GM12878 (cell line): ENCODE data around the gene SUSD1. TPM values are rescaled to one million over a fixed set of nuclear protein-coding genes. Genes with fewer than 3 reads are reported as not detected.

Experiments
- ATAC-seq: fragments of 200-7000 bp; cut with Tn5 transposase; 3 replicates; pipeline ENCODE4 v1.9.1; 2020; ENCODE audit warnings: mild to moderate bottlenecking, moderate library complexity
- BruUV-seq: library from RNA; stranded (reverse); fragments of 400-500 nt; replicated peaks from 2 replicates; lab custom pipeline; 2021; lab: Mats Ljungman, UMichigan
- CTCF ChIA-PET: fragments of 300-600 bp; sonication (Branson Sonifier 250); formaldehyde crosslinking; extraction: SDS; loops from one replicate; lab custom pipeline; 2021; ENCODE audit warnings: inconsistent platforms; lab: Yijun Ruan, JAX
- POLR2A ChIA-PET: fragments of 350-600 bp; formaldehyde crosslinking; extraction: SDS; loops from one replicate; lab custom pipeline; 2021; ENCODE audit warnings: inconsistent platforms; lab: Charles Lee
- RAD21 ChIA-PET: fragments of 300-600 bp; sonication (Branson Sonifier 250); formaldehyde crosslinking; loops from one replicate; lab custom pipeline; 2023; ENCODE audit warnings: antibody characterized with exemption; ENCODE audit not compliant: unreplicated experiment; lab: Charles Lee
- SMC1A ChIA-PET: fragments of 300-600 bp; sonication (Branson Sonifier 250); formaldehyde crosslinking; loops from one replicate; lab custom pipeline; 2023; ENCODE audit not compliant: unreplicated experiment, uncharacterized antibody; lab: Charles Lee
- DNase-seq: peaks from one replicate; pipeline ENCODE4 v3.0.0-alpha.2; 2011; ENCODE audit warnings: low read depth, low spot score
- FAIRE-seq: peaks from 3 replicates; lab custom pipeline; 2011; peaks lifted over from hg19 to GRCh38; lab: Jason Lieb, UNC
- H2AFZ ChIP-seq: 2 replicates; pipeline ENCODE4 v1.6.0; 2011; ENCODE audit warnings: low read depth, low read length, control low read depth; ENCODE audit not compliant: control insufficient read depth
- H3K27ac ChIP-seq: 2 replicates; pipeline ENCODE4 v1.5.1; 2011; ENCODE audit warnings: control low read depth; ENCODE audit not compliant: control insufficient read depth, insufficient read depth
- H3K27me3 ChIP-seq, 2 experiments: replicated peaks in 1 of 2; 2 replicates each; pipeline versions ENCODE4 v1.6.0 to v1.6.1; 2011; ENCODE audit warnings: low read length in 1 of 2; ENCODE audit not compliant: control insufficient read depth in 2 of 2, insufficient read depth in 2 of 2
- H3K36me3 ChIP-seq, 2 experiments: 2 replicates each; pipeline ENCODE4 v1.5.1; 2011; ENCODE audit warnings: low read length in 1 of 2; ENCODE audit not compliant: control insufficient read depth in 2 of 2, insufficient read depth in 2 of 2
- H3K4me1 ChIP-seq: 2 replicates; pipeline ENCODE4 v1.6.1; 2011; ENCODE audit warnings: mild to moderate bottlenecking, low read length, moderate library complexity, mixed read lengths; ENCODE audit not compliant: control insufficient read depth, insufficient read depth
- H3K4me2 ChIP-seq: 2 replicates; pipeline ENCODE4 v1.6.0; 2011; ENCODE audit warnings: control low read depth; ENCODE audit not compliant: control insufficient read depth, insufficient read depth
- H3K4me3 ChIP-seq: fragments of 200-600 bp; sonication (generic); 2 replicates; pipeline ENCODE4 v1.5.1; 2016
- H3K79me2 ChIP-seq: 2 replicates; pipeline ENCODE4 v1.6.0; 2011; ENCODE audit warnings: low read length; ENCODE audit not compliant: control insufficient read depth, insufficient read depth
- H3K9ac ChIP-seq: 2 replicates; pipeline ENCODE4 v1.8.0; 2011; ENCODE audit warnings: low read length, control low read depth, mixed read lengths; ENCODE audit not compliant: control insufficient read depth, insufficient read depth
- H3K9me3 ChIP-seq: replicated peaks from 3 replicates; pipeline ENCODE4 v1.5.1; 2011; ENCODE audit warnings: mild to moderate bottlenecking, low read length; ENCODE audit not compliant: control insufficient read depth, insufficient read depth
- H4K20me1 ChIP-seq: 2 replicates; pipeline ENCODE4 v1.6.0; 2011; ENCODE audit not compliant: control insufficient read depth, insufficient read depth
- CUX1 ChIP-seq: IDR thresholded peaks from 2 replicates; pipeline ENCODE4 v1.6.1; 2012; ENCODE audit warnings: improper control_type of control experiment, low read depth, low read length; ENCODE audit not compliant: insufficient replicate concordance
- EP300 ChIP-seq, 2 experiments: fragments of 150-350 bp in 1 of 2; IDR thresholded peaks; 2 replicates each; pipeline ENCODE4 v1.6.1; 2011 to 2012; ENCODE audit warnings: low read depth in 2 of 2, low read length in 2 of 2, borderline replicate concordance in 1 of 2, improper control_type of control experiment in 1 of 2, inconsistent platforms in 1 of 2; ENCODE audit not compliant: control insufficient read depth in 1 of 2
- KLF5 ChIP-seq: fragments of 450-650 bp; IDR thresholded peaks from 2 replicates; pipeline ENCODE4 v1.6.1; 2014; ENCODE audit warnings: mild to moderate bottlenecking; ENCODE audit not compliant: partially characterized antibody
- NFIC ChIP-seq: IDR thresholded peaks from 2 replicates; pipeline ENCODE4 v1.6.1; 2012; ENCODE audit warnings: low read depth, mild to moderate bottlenecking, inconsistent platforms, low read length, moderate library complexity
- NFYB ChIP-seq: IDR thresholded peaks from 2 replicates; pipeline ENCODE4 v1.6.1; 2011; ENCODE audit warnings: low read depth, mild to moderate bottlenecking, low read length, improper control_type of control experiment, moderate library complexity; ENCODE audit not compliant: insufficient read depth
- PAX5 ChIP-seq: IDR thresholded peaks from 2 replicates; pipeline ENCODE4 v1.6.1; 2011; ENCODE audit warnings: low read depth, low read length, borderline replicate concordance
- RAD51 ChIP-seq: fragments of 450-650 bp; IDR thresholded peaks from 2 replicates; pipeline ENCODE4 v1.6.1; 2016; ENCODE audit warnings: moderate library complexity, mild to moderate bottlenecking, inconsistent platforms
- RELB ChIP-seq: fragments of 450-650 bp; IDR thresholded peaks from 2 replicates; pipeline ENCODE4 v1.6.1; 2017; ENCODE audit warnings: low read depth, mild to moderate bottlenecking, moderate library complexity
- SMC3 ChIP-seq: IDR thresholded peaks from 2 replicates; pipeline ENCODE4 v1.6.1; 2011; ENCODE audit warnings: low read length, improper control_type of control experiment, borderline replicate concordance
- TARDBP ChIP-seq: IDR thresholded peaks from 2 replicates; pipeline ENCODE4 v1.6.1; 2016; ENCODE audit warnings: borderline replicate concordance
- USF2 ChIP-seq: IDR thresholded peaks from 2 replicates; pipeline ENCODE4 v1.6.1; 2011; ENCODE audit warnings: low read depth, low read length, improper control_type of control experiment, borderline replicate concordance
- ZNF384 ChIP-seq: IDR thresholded peaks from 2 replicates; pipeline ENCODE4 v1.6.1; 2012; ENCODE audit warnings: low read depth, mild to moderate bottlenecking, low read length, improper control_type of control experiment, borderline replicate concordance
- WGBS: methylation state at CpG from one replicate; pipeline ENCODE4 v1.1.6; 2016; ENCODE audit warnings: low lambda C conversion rate; ENCODE audit not compliant: insufficient replicate concordance, insufficient coverage; ENCODE audit errors: missing lambda C conversion rate; 5-methylcytosine and 5-hydroxymethylcytosine counted together
- in situ Hi-C: fragments of 300-500 bp; cut with MboI; formaldehyde crosslinking; loops from 9 replicates; pipeline ENCODE4 v1.14.3; 2018; ENCODE audit warnings: mixed read lengths
- intact Hi-C: fragments of 100-400 bp; cut with micrococcal nuclease; formaldehyde crosslinking; loops from one replicate; pipeline ENCODE4 v1.14.2; 2022; ENCODE audit not compliant: unreplicated experiment
- polyA plus RNA-seq, 11 experiments: library from polyadenylated mRNA; depleted of rRNA in 4 of 11; unstranded in 6 of 11; stranded (reverse) in 5 of 11; fragments of >200 nt; fragmentation: Nextera tagmentation in 4 of 11; fragmentation: Illumina TruSeq in 1 of 11; extraction: Ambion mirVana in 4 of 11; extraction: Trizol in 1 of 11; gene quantifications; 1 replicate in 1 of 11; 2 replicates in 10 of 11; pipeline versions ENCODE4 v1.2.1 to v1.2.3, GENCODE V29; 2011 to 2016; ENCODE audit warnings: inconsistent platforms in 2 of 11, missing spikeins in 2 of 11, low read depth in 1 of 11
- total RNA-seq, 4 experiments: library from RNA; depleted of rRNA in 3 of 4; stranded (reverse); fragments of >200 nt in 3 of 4; fragmentation: Illumina TruSeq in 1 of 4; extraction: Trizol in 1 of 4; gene quantifications; 2 replicates each; pipeline versions ENCODE4 v1.2.1 to v1.2.3, GENCODE V29; 2013 to 2021
- TF ChIP-seq, protein P1 (sequence below): IDR thresholded peaks from 2 replicates; pipeline ENCODE4 v1.6.1; 2012; ENCODE audit warnings: mild to moderate bottlenecking, low read depth, low read length

SUSD1 gene
- total and polyA plus RNA-seq, 10 of the 15 experiments (the other 5 are each of a cell fraction or from before 2014, with no cell fraction given) = 6.7 to 20.8 (median 13.2) TPM

DNA sequence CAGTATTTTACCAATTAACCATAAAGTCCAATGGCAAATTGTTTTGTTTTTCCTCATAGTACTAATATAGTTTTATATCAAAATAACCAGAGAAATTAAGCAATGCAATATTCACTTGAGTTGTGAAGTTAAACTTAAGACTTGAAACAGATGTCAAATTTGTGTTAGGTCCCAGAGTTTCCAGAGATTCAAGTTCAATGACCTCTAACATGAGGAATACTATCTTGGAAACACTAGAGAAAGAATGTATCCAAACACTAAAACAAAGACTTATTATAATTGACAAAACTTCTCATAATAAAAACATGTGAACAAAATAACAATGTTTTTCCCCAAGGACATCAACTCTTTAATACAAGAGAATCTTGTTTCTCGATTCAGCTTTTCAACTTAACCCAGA is 18.0 kb downstream of the SUSD1 start:
- FAIRE-seq (no peak), DNase-seq (no peak), ATAC-seq (no peak)
- ChIA-PET SMC1A (no interaction called here), POLR2A (no interaction called here), RAD21 (no interaction called here), CTCF (no interaction called here)
- 52% methylated on average over 1 of the region's 1 CpG for WGBS
- intact Hi-C loops = no loop called here
- Histone ChIP-seq H3K27ac (no peak overlapping the region), H3K79me2 (no peaks in the 10 kb centered on the region), H4K20me1 (no peaks in the 10 kb centered on the region), H3K9ac (no peak overlapping the region), H3K4me2 (no peak overlapping the region), H3K4me1 (no peaks in the 10 kb centered on the region), H3K36me3 (no peaks in the 10 kb centered on the region), H2AFZ (no peak overlapping the region), H3K4me3 (no peak overlapping the region), H3K9me3 (no peaks in the 10 kb centered on the region), H3K27me3 (no peaks in the 10 kb centered on the region)
- in situ Hi-C loops = no loop called here
- BruUV-seq = no TSS peak
- TF ChIP-seq RAD51 = no peak
- TF ChIP-seq KLF5 = no peak
- TF ChIP-seq RELB = no peak
- no peak for TF ChIP-seq CUX1
- TF ChIP-seq EP300 (IDR thresholded peaks at IDR 0.05; ENCODE audit: borderline replicate concordance in 1 of 2, control insufficient read depth in 1 of 2, low read depth in 2 of 2, low read length in 2 of 2) = no peak
- TF ChIP-seq PAX5 = no peak
- no peak for TF ChIP-seq NFYB
- TF ChIP-seq TARDBP = no peak
- no peak for TF ChIP-seq SMC3
- TF ChIP-seq USF2 = no peak
- TF ChIP-seq, protein P1, sequence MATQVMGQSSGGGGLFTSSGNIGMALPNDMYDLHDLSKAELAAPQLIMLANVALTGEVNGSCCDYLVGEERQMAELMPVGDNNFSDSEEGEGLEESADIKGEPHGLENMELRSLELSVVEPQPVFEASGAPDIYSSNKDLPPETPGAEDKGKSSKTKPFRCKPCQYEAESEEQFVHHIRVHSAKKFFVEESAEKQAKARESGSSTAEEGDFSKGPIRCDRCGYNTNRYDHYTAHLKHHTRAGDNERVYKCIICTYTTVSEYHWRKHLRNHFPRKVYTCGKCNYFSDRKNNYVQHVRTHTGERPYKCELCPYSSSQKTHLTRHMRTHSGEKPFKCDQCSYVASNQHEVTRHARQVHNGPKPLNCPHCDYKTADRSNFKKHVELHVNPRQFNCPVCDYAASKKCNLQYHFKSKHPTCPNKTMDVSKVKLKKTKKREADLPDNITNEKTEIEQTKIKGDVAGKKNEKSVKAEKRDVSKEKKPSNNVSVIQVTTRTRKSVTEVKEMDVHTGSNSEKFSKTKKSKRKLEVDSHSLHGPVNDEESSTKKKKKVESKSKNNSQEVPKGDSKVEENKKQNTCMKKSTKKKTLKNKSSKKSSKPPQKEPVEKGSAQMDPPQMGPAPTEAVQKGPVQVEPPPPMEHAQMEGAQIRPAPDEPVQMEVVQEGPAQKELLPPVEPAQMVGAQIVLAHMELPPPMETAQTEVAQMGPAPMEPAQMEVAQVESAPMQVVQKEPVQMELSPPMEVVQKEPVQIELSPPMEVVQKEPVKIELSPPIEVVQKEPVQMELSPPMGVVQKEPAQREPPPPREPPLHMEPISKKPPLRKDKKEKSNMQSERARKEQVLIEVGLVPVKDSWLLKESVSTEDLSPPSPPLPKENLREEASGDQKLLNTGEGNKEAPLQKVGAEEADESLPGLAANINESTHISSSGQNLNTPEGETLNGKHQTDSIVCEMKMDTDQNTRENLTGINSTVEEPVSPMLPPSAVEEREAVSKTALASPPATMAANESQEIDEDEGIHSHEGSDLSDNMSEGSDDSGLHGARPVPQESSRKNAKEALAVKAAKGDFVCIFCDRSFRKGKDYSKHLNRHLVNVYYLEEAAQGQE = no peak
- TF ChIP-seq NFIC = no peak
- TF ChIP-seq ZNF384 = no peak
